Hematopoietic multipotent progenitor cell (in vitro differentiated cells): Measurements from ENCODE around the gene OR6B2. TPM values are rescaled to one million over a fixed set of nuclear protein-coding genes. Genes with fewer than 3 reads are reported as not detected.

Source experiments
- DNase-seq, 3 donors: peaks; one replicate each; pipeline ENCODE4 v3.0.0-alpha.2; 2011 to 2015; ENCODE audit warnings: low read depth in 2 of 3, low spot score in 2 of 3
- total RNA-seq: library from RNA; depleted of rRNA; stranded (reverse); fragments of >200 nt; gene quantifications from one replicate; pipeline ENCODE4 v1.2.3, GENCODE V29; 2012

OR6B2 gene
- total RNA-seq, 1 donor: not detected

DNA sequence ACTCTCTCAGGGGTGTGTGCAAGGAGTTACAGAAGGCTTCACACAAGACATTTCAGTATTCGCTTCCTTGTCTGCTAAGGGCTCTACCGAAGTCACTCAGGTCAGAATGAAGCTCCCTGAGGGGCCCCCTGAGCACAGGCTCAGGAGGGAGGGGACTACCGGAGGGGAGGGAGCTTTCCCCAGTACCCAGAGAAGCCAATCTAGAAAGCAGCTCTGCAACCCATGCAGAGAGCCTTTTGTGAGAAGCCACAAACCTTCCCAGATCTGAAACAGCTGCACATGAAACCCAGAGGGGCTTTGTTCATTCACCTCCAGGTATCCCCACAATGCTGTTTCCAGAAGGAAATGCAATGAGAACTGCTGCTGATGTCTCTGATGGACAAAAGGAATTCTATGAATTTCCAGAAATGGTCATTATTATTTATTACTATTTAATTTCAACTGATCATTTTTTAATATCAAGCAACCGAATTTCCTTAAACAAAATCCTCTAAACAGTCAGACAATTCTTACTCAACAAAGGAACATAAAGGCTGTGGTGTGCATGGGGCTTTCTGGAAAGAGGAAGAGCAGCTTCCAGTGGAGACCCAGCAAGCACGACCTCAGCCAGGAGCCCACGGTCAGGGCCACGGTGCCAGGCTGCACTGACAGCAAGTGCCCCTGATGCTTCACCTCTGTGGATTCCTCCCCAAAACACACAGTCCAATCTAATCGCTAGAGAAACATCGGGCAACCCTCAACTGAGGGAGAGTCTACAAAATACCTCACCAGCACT, 47.0 kb downstream of the OR6B2 start:
- no peak for DNase-seq

Other genes starting within 250 kb of the OR6B2 start
- 96.1 TPM for gene NDUFA10, start 5.1 kb downstream of the OR6B2 start, total RNA-seq
- not detected for gene OR6B3, start 23.1 kb upstream of the OR6B2 start, total RNA-seq
- gene COPS9, start 105.9 kb upstream of the OR6B2 start, total RNA-seq: 66.2 TPM
- gene OTOS, start 110.2 kb upstream of the OR6B2 start, total RNA-seq: not detected